ENCODE data around the gene C19orf25.

Gene C19orf25

GRCh38 chr19:1451916-1452801 is 26.9 kb downstream of the C19orf25 start:
- Histone ChIP-seq H3K9ac (ENCODE audit: low read depth, low read length) (no peak overlapping the region; the same call in 1 of the 2 replicates), H3K4me3 (ENCODE audit: low read length) (peak overlapping the region; percentile 40; the same call in 1 of the 2 replicates), H3K4me1 (ENCODE audit: insufficient read depth, low read length) (no peaks in the 10 kb centered on the region; the same call in 1 of the 2 replicates), H3K9me3 (ENCODE audit: insufficient read depth, low read depth, low read length) (no peaks in the 10 kb centered on the region), H3K36me3 (ENCODE audit: insufficient read depth, low read depth, low read length) (no peaks in the 10 kb centered on the region), H3K27me3 (ENCODE audit: insufficient read depth, low read length) (peaks cover 98% of the 10 kb centered on the region), H3K27ac (ENCODE audit: low read length) (no peak overlapping the region)

DNA sequence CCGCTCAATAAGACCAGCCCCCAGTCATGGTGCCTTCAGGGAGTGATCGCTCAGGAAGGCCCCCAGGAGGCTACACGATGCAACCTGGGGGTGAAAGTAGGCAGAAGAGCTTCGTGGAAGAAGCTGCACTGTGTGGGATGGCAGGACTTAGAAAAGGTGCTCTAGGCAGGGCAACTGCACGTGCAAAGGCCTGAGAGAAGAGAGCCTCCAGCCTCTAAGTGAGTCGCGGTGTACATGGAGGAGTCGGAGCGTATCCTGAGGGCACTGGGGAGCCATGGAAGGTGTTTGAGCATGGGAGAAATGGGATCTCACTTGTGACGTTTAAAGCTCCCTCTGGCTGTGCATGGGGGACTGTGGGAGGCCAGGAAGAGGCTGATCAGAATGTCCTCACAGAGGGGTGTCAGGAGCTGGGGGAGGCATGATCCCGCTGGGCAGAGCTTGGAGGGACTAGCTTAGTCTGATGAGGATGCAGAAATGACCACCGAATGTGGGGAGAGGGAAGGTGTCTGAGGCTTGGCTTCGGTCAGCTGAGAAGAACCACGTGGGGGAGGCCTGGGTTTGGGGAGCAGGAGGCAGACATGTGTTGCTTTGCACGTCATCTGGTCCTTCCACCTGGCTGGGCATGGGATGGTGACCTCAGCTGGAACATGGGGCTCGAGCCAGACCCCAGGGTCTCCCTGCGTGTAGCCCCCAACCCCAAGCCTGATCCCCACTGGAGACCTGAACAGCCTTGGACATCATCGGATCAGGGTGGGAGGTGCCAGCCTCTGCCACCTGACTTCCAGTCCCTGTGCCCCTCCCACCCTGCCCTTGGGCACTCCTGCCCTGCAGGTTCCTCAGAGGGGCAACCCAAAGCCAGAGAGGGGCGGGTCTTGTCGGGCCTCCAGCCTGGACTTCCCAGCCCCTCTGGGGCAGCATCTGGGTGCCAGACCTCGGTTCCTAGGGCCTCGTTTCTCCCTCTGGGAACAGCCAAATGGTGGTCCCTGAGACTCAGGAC is 28.0 kb downstream of the C19orf25 start:
- H3K4me1 ChIP-seq (ENCODE audit: insufficient read depth, low read length), result no peaks in the 10 kb centered on the region; the same call in 1 of the 2 replicates

GRCh38 chr19:1449467-1450442 is 29.3 kb downstream of the C19orf25 start, which contains the start of gene APC2:
Gene APC2, plus strand, starts transcription at chr19:1450121. Its CDS starts 2,881 bp downstream, at chr19:1453002.
- H3K27ac ChIP-seq (ENCODE audit: low read length), result no peak within 1 kb of the TSS
- no peaks in the 10 kb centered on the region for H3K36me3 ChIP-seq (ENCODE audit: insufficient read depth, low read depth, low read length)
- H3K4me3 ChIP-seq (ENCODE audit: low read length), result peak within 1 kb of the TSS; percentile 56; the same call in 1 of the 2 replicates
- no peaks in the 10 kb centered on the region; the same call in 1 of the 2 replicates for H3K4me1 ChIP-seq (ENCODE audit: insufficient read depth, low read length)
- H3K9me3 ChIP-seq (ENCODE audit: insufficient read depth, low read depth, low read length), result no peaks in the 10 kb centered on the region
- peaks cover 90% of the 10 kb centered on the region for H3K27me3 ChIP-seq (ENCODE audit: insufficient read depth, low read length)
- peak within 1 kb of the TSS; percentile 32; the same call in 1 of the 2 replicates for H3K9ac ChIP-seq (ENCODE audit: low read depth, low read length)

More for the DNA sequence above, 28.0 kb downstream of the C19orf25 start:
- H3K36me3 ChIP-seq (ENCODE audit: insufficient read depth, low read depth, low read length), result no peaks in the 10 kb centered on the region
- H3K27me3 ChIP-seq (ENCODE audit: insufficient read depth, low read length), result peaks cover 98% of the 10 kb centered on the region
- H3K9ac ChIP-seq (ENCODE audit: low read depth, low read length), result no peak overlapping the region; the same call in 1 of the 2 replicates
- no peaks in the 10 kb centered on the region for H3K9me3 ChIP-seq (ENCODE audit: insufficient read depth, low read depth, low read length)
- H3K4me3 ChIP-seq (ENCODE audit: low read length), result peak overlapping the region; percentile 56; the same call in 1 of the 2 replicates
- H3K27ac ChIP-seq (ENCODE audit: low read length), result no peak overlapping the region

GRCh38 chr19:1447944-1448343 is 31.1 kb downstream of the C19orf25 start:
- no peak overlapping the region for H3K27ac ChIP-seq (ENCODE audit: low read length)
- no peak overlapping the region for H3K4me3 ChIP-seq (ENCODE audit: low read length)
- peaks cover 77% of the 10 kb centered on the region for H3K27me3 ChIP-seq (ENCODE audit: insufficient read depth, low read length)
- no peaks in the 10 kb centered on the region for H3K9me3 ChIP-seq (ENCODE audit: insufficient read depth, low read depth, low read length)
- no peaks in the 10 kb centered on the region for H3K36me3 ChIP-seq (ENCODE audit: insufficient read depth, low read depth, low read length)
- H3K4me1 ChIP-seq (ENCODE audit: insufficient read depth, low read length), result no peaks in the 10 kb centered on the region; the same call in 1 of the 2 replicates
- H3K9ac ChIP-seq (ENCODE audit: low read depth, low read length), result no peak overlapping the region

DNA sequence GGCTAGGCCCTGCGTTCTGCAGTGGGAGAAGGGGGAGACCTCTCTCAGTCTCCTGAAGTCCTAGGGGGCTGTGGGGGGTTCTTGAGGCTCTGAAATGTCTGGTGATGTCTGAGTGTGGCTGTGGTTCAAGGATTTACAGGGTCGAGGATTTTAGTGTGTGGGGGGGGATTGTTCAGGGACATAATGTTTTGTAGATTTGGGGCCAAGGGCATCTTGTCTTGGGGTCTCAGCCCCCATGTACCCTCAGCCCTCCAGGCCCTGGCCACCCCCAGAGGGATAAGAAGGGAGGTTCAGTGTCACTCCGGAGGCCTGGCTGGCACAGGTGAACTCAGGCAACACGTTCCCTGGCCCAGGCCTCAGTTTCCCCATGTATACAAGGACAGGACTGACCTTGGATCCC is 31.5 kb downstream of the C19orf25 start:
- Histone ChIP-seq H3K4me1 (ENCODE audit: insufficient read depth, low read length) (no peaks in the 10 kb centered on the region; the same call in 1 of the 2 replicates), H3K27me3 (ENCODE audit: insufficient read depth, low read length) (peaks cover 73% of the 10 kb centered on the region)

GRCh38 chr19:1446713-1447481 is 32.1 kb downstream of the C19orf25 start:
- peaks cover 9% of the 10 kb centered on the region for H3K36me3 ChIP-seq (ENCODE audit: insufficient read depth, low read depth, low read length)
- H3K9me3 ChIP-seq (ENCODE audit: insufficient read depth, low read depth, low read length), result no peaks in the 10 kb centered on the region
- H3K27me3 ChIP-seq (ENCODE audit: insufficient read depth, low read length), result peaks cover 67% of the 10 kb centered on the region
- no peak overlapping the region for H3K27ac ChIP-seq (ENCODE audit: low read length)
- H3K4me3 ChIP-seq (ENCODE audit: low read length), result peak overlapping the region; percentile 42; the same call in 1 of the 2 replicates
- H3K4me1 ChIP-seq (ENCODE audit: insufficient read depth, low read length), result no peaks in the 10 kb centered on the region; the same call in 1 of the 2 replicates
- no peak overlapping the region for H3K9ac ChIP-seq (ENCODE audit: low read depth, low read length)

More for the DNA sequence above, 31.5 kb downstream of the C19orf25 start:
- Histone ChIP-seq H3K27ac (ENCODE audit: low read length) (no peak overlapping the region), H3K36me3 (ENCODE audit: insufficient read depth, low read depth, low read length) (peaks cover 2% of the 10 kb centered on the region), H3K4me3 (ENCODE audit: low read length) (no peak overlapping the region), H3K9ac (ENCODE audit: low read depth, low read length) (no peak overlapping the region), H3K9me3 (ENCODE audit: insufficient read depth, low read depth, low read length) (no peaks in the 10 kb centered on the region)

- H3K27ac ChIP-seq (ENCODE audit: low read length), result no peak overlapping the region
- H3K36me3 ChIP-seq (ENCODE audit: insufficient read depth, low read depth, low read length), result peaks cover 16% of the 10 kb centered on the region
- no peak overlapping the region for H3K9ac ChIP-seq (ENCODE audit: low read depth, low read length)
- H3K4me3 ChIP-seq (ENCODE audit: low read length), result peak overlapping the region; percentile 42; the same call in 1 of the 2 replicates
- H3K9me3 ChIP-seq (ENCODE audit: insufficient read depth, low read depth, low read length), result no peaks in the 10 kb centered on the region
- no peaks in the 10 kb centered on the region; the same call in 1 of the 2 replicates for H3K4me1 ChIP-seq (ENCODE audit: insufficient read depth, low read length)
- peaks cover 59% of the 10 kb centered on the region for H3K27me3 ChIP-seq (ENCODE audit: insufficient read depth, low read length)
Observed at GRCh38 chr19:1445932-1446712, 32.9 kb downstream of the C19orf25 start.

DNA sequence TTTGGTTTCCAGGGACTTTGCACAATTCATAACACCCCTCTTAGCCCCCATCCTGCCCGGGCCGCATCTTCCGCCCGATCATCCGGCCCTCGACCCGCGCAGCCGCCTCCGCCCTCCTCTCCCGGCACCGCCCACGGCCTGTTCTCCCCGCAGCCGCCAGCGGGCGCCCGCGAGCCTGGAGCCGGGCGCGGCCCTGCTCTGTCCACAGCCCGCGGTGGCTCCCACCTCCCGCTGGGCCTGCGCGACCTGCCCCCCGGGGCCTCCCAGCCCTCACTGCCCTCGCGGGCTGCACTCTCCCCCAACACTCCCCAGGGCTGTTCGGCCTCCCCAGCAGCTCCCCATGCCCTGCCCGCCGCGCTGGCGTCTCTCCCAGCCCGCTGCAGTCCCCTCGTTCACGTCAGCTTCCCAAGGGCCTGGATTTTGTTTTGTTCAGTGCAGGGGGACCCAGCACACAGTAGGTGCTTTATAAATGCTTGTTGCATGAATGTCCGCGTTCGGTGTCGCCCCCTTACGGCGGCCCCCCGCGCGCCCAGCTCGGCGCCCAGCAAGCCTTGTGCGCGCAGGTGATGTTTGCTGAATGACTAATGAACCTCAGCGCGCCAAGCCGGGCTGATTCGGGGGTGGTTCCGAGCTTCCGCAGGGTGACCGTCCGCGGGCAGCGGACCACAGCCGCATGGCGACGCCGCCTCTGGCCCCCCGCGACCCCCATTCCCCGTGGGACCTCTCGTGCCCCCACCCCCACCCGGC is 33.7 kb downstream of the C19orf25 start:
- Histone ChIP-seq H3K27ac (ENCODE audit: low read length) (no peak overlapping the region), H3K4me3 (ENCODE audit: low read length) (peak overlapping the region; percentile 53; the same call in 1 of the 2 replicates), H3K36me3 (ENCODE audit: insufficient read depth, low read depth, low read length) (peaks cover 24% of the 10 kb centered on the region), H3K4me1 (ENCODE audit: insufficient read depth, low read length) (no peaks in the 10 kb centered on the region; the same call in 1 of the 2 replicates), H3K9ac (ENCODE audit: low read depth, low read length) (no peak overlapping the region), H3K9me3 (ENCODE audit: insufficient read depth, low read depth, low read length) (no peaks in the 10 kb centered on the region), H3K27me3 (ENCODE audit: insufficient read depth, low read length) (peaks cover 51% of the 10 kb centered on the region)
